Skeletal muscle satellite cell (primary cell): ENCODE data around the gene MVB12B.

Experiments
- H3K27me3 ChIP-seq: 2 replicates; pipeline ENCODE4 v1.7.0; 2013; ENCODE audit warnings: low read length; ENCODE audit not compliant: control insufficient read depth, insufficient read depth
- H3K36me3 ChIP-seq: 2 replicates; pipeline ENCODE4 v1.7.0; 2013; ENCODE audit warnings: mild to moderate bottlenecking, control low read depth, low read length; ENCODE audit not compliant: insufficient read depth
- H3K4me1 ChIP-seq: 2 replicates; pipeline ENCODE4 v1.7.0; 2013; ENCODE audit warnings: low read length; ENCODE audit not compliant: control insufficient read depth, insufficient read depth
- H3K4me2 ChIP-seq: 2 replicates; pipeline ENCODE4 v1.7.0; 2013; ENCODE audit warnings: mild to moderate bottlenecking, low read length
- H3K4me3 ChIP-seq: 2 replicates; pipeline ENCODE4 v1.7.0; 2013; ENCODE audit warnings: low read length
- H3K9ac ChIP-seq: 2 replicates; pipeline ENCODE4 v1.7.0; 2013; ENCODE audit warnings: mild to moderate bottlenecking, low read depth, low read length, moderate library complexity
- H3K9me3 ChIP-seq: replicated peaks from 2 replicates; pipeline ENCODE4 v1.7.0; 2013; ENCODE audit warnings: mild to moderate bottlenecking, control low read depth, low read length

Gene MVB12B

DNA sequence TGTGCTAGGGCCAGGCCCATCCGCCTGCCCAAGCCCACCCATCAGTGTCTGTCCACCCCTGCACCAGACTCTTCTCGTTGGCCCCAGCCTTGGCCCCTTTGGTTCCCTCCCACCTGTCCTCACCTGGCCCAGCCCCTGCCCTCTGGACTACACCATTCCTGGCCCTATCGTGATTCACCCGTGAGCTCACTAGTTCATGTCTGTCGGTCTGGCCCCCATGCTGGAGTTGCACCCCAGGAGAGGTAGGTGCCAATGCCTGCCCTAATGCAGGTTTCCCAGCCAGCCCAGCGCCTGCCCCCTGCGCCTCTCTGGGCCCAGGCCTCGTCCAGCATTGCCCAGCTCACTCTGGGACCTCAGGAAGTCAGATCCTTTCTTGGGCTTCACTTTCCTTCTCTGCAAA is 171.7 kb downstream of the MVB12B start:
- Histone ChIP-seq H3K27me3 (peaks cover 6% of the 10 kb centered on the region), H3K4me3 (no peak overlapping the region), H3K4me1 (peaks cover 16% of the 10 kb centered on the region), H3K4me2 (no peak overlapping the region), H3K9me3 (no peaks in the 10 kb centered on the region), H3K36me3 (no peaks in the 10 kb centered on the region), H3K9ac (no peak overlapping the region)

GRCh38 chr9:126499005-126499910 is 172.6 kb downstream of the MVB12B start:
- Histone ChIP-seq H3K27me3 (peaks cover 6% of the 10 kb centered on the region), H3K9me3 (no peaks in the 10 kb centered on the region), H3K4me1 (peaks cover 21% of the 10 kb centered on the region), H3K9ac (peak overlapping the region; percentile 26), H3K4me3 (peak overlapping the region; percentile 64), H3K4me2 (peak overlapping the region; percentile 82), H3K36me3 (no peaks in the 10 kb centered on the region)

- Histone ChIP-seq H3K4me3 (peak overlapping the region; percentile 64), H3K9ac (peak overlapping the region; percentile 26), H3K36me3 (no peaks in the 10 kb centered on the region), H3K4me2 (peak overlapping the region; percentile 82), H3K4me1 (peaks cover 21% of the 10 kb centered on the region), H3K9me3 (no peaks in the 10 kb centered on the region), H3K27me3 (peaks cover 6% of the 10 kb centered on the region)
Observed at GRCh38 chr9:126499911-126500599, 173.4 kb downstream of the MVB12B start.

DNA sequence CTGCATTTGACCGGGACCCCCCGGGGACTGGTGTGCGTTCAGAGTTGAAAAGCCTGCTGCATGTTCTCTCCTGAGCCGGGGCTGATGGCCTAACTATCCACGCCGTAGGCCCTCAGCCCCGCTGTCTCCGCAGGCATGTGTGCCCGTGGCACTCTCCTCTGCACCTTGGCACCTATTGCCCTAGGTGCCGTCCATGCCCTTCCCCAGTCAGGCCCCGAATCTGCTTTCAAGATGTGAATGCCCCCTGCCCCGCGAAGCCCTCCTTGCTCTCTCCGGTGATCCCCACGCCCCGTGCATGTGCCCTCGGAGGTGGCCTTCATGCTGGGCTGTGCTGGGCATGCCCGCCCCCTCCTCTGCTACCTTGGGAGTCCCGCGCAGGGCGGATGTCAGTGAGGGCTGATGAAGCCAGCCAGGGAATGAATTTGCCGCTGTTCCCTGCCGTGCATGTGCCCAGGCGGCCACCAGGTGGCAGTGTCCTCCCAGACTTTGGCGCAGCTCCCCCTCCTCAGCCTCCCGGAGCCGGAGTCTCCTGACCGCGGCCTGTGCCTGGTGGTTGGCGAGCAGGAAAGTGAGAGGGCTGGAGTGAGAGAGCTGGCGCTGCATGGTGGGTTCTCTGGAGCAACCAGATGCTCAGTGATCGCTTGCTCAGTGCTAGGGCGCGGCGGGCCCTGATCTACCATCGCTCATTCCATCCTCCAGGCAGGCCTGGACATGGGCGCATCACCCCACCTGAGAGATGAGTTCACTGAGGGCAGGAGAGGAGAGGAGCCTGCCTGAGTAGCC is 174.2 kb downstream of the MVB12B start:
- peaks cover 8% of the 10 kb centered on the region for H3K27me3 ChIP-seq
- no peak overlapping the region for H3K9ac ChIP-seq

DNA sequence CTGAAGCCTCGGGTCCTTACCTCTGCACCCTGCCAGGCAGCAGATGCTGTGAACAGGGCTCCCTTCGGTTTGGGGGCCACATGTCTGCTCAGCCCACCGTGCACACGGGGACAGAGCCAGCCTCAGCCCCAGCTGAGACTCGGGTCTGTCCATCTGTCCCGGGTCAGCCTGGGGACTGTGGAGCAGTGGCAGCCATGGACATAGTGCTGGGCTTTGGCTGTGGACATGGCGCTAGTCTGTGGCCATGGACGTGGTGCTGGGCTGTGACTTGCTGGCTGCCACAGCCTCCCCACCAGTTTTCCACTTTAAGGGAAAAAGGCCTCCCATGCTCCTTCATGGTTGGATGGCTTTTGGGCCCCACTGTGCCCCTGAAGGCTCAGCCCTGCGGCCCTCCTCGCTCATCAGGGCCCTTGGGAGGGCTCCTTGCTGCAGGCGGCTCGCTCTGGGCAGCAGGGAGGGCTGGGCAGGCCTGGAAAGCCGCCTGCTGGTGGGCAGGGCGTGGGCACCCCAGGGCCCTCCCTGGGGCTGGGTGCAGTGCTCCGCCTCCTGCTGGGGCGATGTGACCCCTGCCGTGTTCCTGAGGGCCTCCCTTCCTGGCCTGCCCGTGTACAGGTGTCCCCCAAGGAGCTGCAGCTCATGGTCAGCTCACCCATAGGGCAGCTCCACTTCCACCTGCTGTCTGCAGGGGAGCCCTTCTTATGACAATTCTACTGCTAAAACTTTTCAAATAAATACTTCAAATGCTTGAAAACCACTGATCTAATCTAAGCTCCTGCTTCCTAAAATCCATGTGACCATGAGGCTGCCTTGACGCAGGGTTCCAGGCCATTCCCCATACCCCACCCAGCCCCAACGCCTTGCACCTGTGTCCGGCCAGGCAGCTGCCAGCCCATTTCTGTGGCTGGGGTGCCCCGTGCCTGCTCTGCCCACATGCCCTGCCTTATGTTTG is 175.0 kb downstream of the MVB12B start:
- no peak overlapping the region for H3K4me3 ChIP-seq
- peaks cover 10% of the 10 kb centered on the region for H3K27me3 ChIP-seq
- H3K36me3 ChIP-seq: no peaks in the 10 kb centered on the region
- H3K9me3 ChIP-seq: no peaks in the 10 kb centered on the region
- no peak overlapping the region for H3K4me2 ChIP-seq
- no peak overlapping the region for H3K9ac ChIP-seq
- H3K4me1 ChIP-seq: peaks cover 21% of the 10 kb centered on the region

More for the DNA sequence above, 174.2 kb downstream of the MVB12B start:
- Histone ChIP-seq H3K36me3 (no peaks in the 10 kb centered on the region), H3K9me3 (no peaks in the 10 kb centered on the region), H3K4me2 (no peak overlapping the region), H3K4me3 (no peak overlapping the region), H3K4me1 (peaks cover 21% of the 10 kb centered on the region)

DNA sequence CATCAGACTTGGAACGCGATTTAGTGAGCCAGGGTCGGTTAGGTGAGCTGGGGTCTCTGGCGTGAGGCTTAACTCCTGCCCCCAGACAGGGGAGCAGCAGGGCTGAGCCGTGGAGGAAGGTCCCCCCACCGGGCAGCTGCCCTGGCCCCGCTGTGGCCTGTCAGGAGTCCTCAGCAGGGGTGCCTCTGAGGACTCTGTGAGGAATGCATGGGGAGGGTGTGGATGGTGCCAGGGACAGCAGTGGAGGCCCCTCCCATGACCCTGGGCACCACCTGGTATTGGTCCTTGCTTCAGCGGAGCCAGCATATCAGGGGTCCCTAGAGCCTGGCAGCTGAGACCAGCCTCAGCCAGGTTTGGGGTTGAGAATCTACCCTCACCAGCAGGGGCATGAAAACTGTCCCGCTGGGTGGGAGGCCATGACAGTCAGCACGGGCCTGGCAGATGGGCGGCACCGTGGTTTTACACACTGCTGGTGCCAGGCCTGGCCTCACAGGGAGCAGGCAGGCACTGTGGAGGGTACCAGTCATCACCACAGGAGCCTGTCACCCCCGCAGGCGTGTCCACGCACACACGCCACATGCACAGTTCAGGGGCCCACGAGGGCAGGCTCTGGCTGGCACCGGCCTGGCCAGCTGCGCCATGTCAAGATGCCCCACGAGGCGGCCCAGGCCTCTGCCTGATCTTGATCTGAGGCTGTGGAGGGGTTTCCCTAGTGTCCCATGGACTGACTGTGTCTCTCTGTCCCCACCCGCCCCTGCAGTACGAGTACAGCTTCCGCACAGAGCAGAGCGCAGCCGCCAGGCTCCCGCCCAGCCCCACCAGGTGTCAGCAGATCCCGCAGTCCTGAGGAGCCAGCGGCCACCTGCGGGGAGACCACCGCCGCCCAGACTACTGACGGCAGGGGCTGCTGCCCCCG is 176.0 kb downstream of the MVB12B start:
- H3K4me1 ChIP-seq: peaks cover 21% of the 10 kb centered on the region
- no peaks in the 10 kb centered on the region for H3K9me3 ChIP-seq
- H3K4me3 ChIP-seq: no peak overlapping the region
- no peak overlapping the region for H3K9ac ChIP-seq
- H3K4me2 ChIP-seq: no peak overlapping the region
- H3K27me3 ChIP-seq: peaks cover 19% of the 10 kb centered on the region
- H3K36me3 ChIP-seq: no peaks in the 10 kb centered on the region

DNA sequence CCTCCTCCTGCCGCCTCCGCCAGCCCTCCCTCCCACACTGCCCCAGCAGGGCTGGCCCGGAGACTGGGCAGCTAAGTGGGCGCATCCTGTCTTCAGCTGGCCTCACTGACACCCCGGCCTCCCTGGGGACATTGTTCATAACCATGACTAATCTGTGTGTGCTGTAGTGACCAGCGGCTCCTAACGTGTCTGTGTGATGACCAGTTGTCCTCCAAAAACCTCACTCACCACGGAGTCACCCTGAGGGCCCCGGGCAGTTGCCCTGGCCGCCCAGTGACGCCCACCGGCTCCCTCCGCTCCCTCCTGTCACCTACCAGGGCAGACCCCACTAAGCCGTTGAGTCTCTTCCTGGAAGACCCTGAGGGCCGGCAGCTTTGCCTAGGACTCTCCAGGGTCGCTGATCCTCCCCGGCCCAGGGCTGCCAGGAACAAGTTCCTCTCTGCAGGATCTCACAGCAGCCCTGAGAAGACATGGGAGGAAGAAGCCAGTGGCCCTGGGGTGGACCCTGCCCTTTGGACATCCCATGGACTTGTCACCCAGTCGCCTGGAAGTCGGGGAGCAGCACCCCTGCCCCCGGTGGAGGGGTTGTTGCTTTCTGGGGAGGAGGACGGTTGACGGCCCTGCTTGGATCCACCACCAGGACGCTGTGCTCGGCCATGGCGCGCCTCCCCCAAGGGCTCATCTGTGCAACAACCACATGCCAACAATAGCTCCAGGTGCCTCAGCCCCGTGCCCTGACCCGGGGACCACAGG is 176.9 kb downstream of the MVB12B start:
- Histone ChIP-seq H3K4me2 (no peak overlapping the region), H3K4me3 (no peak overlapping the region), H3K4me1 (peaks cover 21% of the 10 kb centered on the region), H3K9ac (no peak overlapping the region), H3K36me3 (no peaks in the 10 kb centered on the region), H3K9me3 (no peaks in the 10 kb centered on the region), H3K27me3 (peaks cover 26% of the 10 kb centered on the region)

- Histone ChIP-seq H3K4me1 (peaks cover 21% of the 10 kb centered on the region), H3K27me3 (peaks cover 31% of the 10 kb centered on the region), H3K9me3 (no peaks in the 10 kb centered on the region), H3K9ac (no peak overlapping the region), H3K36me3 (no peaks in the 10 kb centered on the region), H3K4me2 (no peak overlapping the region), H3K4me3 (no peak overlapping the region)
Observed at GRCh38 chr9:126504086-126504976, 177.7 kb downstream of the MVB12B start.

GRCh38 chr9:126504977-126505455 is 178.4 kb downstream of the MVB12B start:
- H3K4me3 ChIP-seq: no peak overlapping the region
- H3K36me3 ChIP-seq: no peaks in the 10 kb centered on the region
- peaks cover 17% of the 10 kb centered on the region for H3K4me1 ChIP-seq
- no peaks in the 10 kb centered on the region for H3K9me3 ChIP-seq
- no peak overlapping the region for H3K4me2 ChIP-seq
- H3K27me3 ChIP-seq: peaks cover 38% of the 10 kb centered on the region
- H3K9ac ChIP-seq: no peak overlapping the region
